IMR-90 (cell line): ENCODE measurements around the gene NFASC. TPM values are rescaled to one million over a fixed set of nuclear protein-coding genes. Genes with fewer than 3 reads are reported as not detected.

ENCODE experiments used
- ATAC-seq: fragments of 200-7000 bp; cut with Tn5 transposase; 2 replicates; pipeline ENCODE4 v1.9.1; 2020; ENCODE audit warnings: low read depth, mild to moderate bottlenecking, moderate library complexity
- BruUV-seq: library from RNA; stranded (reverse); fragments of 400-500 nt; replicated peaks from 2 replicates; lab custom pipeline; 2021; lab: Mats Ljungman, UMichigan
- CTCF ChIA-PET: fragments of 300-600 bp; formaldehyde crosslinking; extraction: SDS; loops from one replicate; lab custom pipeline; 2021; ENCODE audit warnings: antibody characterized with exemption; lab: Yijun Ruan, JAX
- POLR2A ChIA-PET: fragments of 300-600 bp; sonication (Branson Sonifier 250); formaldehyde crosslinking; loops from one replicate; lab custom pipeline; 2022; ENCODE audit warnings: antibody characterized with exemption; ENCODE audit not compliant: unreplicated experiment; lab: Charles Lee
- DNase-seq: peaks from one replicate; pipeline ENCODE4 v3.0.0; 2013
- H2AFZ ChIP-seq: replicated peaks from 2 replicates; pipeline ENCODE3; 2013; ENCODE audit warnings: low read length, mild to moderate bottlenecking; ENCODE audit not compliant: poor library complexity
- H2AK5ac ChIP-seq: 2 replicates; pipeline ENCODE4 v1.6.1; 2013; ENCODE audit warnings: low read depth, low read length, inconsistent platforms
- H2AK9ac ChIP-seq: replicated peaks from 2 replicates; pipeline ENCODE3; 2013; ENCODE audit warnings: mild to moderate bottlenecking, low read depth, low read length, moderate library complexity; ENCODE audit not compliant: poor library complexity
- H2BK120ac ChIP-seq: 2 replicates; pipeline ENCODE4 v1.6.1; 2013; ENCODE audit warnings: low read depth, low read length, inconsistent platforms
- H2BK15ac ChIP-seq: 3 replicates; pipeline ENCODE4 v1.6.1; 2013; ENCODE audit warnings: low read depth, low read length, inconsistent platforms
- H2BK20ac ChIP-seq: 2 replicates; pipeline ENCODE4 v1.6.1; 2013; ENCODE audit warnings: low read depth, mild to moderate bottlenecking, inconsistent platforms, low read length, moderate library complexity
- H2BK5ac ChIP-seq: 2 replicates; pipeline ENCODE4 v1.6.1; 2013; ENCODE audit warnings: mild to moderate bottlenecking, low read depth, low read length, inconsistent platforms; ENCODE audit not compliant: poor library complexity, severe bottlenecking
- H3K14ac ChIP-seq: replicated peaks from 2 replicates; pipeline ENCODE4 v1.6.1; 2013; ENCODE audit warnings: low read depth, low read length, inconsistent platforms
- H3K18ac ChIP-seq: 2 replicates; pipeline ENCODE4 v1.6.1; 2013; ENCODE audit warnings: low read depth, low read length, control low read depth
- H3K23ac ChIP-seq: 2 replicates; pipeline ENCODE4 v1.6.1; 2013; ENCODE audit warnings: low read depth, low read length, inconsistent platforms
- H3K27ac ChIP-seq: 2 replicates; pipeline ENCODE4 v1.5.1; 2013; ENCODE audit warnings: mild to moderate bottlenecking, control low read depth, low read length; ENCODE audit not compliant: insufficient read depth
- H3K27me3 ChIP-seq: 2 replicates; pipeline ENCODE4 v1.6.1; 2013; ENCODE audit warnings: low read length; ENCODE audit not compliant: control insufficient read depth, insufficient read depth
- H3K36me3 ChIP-seq: 2 replicates; pipeline ENCODE4 v1.6.1; 2013; ENCODE audit warnings: low read length, mixed read lengths; ENCODE audit not compliant: control insufficient read depth, insufficient read depth
- H3K4ac ChIP-seq: 2 replicates; pipeline ENCODE4 v1.6.1; 2013; ENCODE audit warnings: low read depth, low read length, inconsistent platforms
- H3K4me1 ChIP-seq: 2 replicates; pipeline ENCODE4 v1.6.1; 2013; ENCODE audit warnings: low read length, mixed read lengths; ENCODE audit not compliant: control insufficient read depth, insufficient read depth
- H3K4me2 ChIP-seq: 2 replicates; pipeline ENCODE4 v1.6.1; 2013; ENCODE audit warnings: low read depth, mild to moderate bottlenecking, control low read depth, low read length, moderate library complexity
- H3K4me3 ChIP-seq: 2 replicates; pipeline ENCODE4 v1.5.1; 2013; ENCODE audit warnings: low read depth, mild to moderate bottlenecking, control low read depth, low read length, moderate library complexity; ENCODE audit not compliant: insufficient read depth
- H3K56ac ChIP-seq: 2 replicates; pipeline ENCODE4 v1.6.1; 2013; ENCODE audit warnings: low read length, inconsistent platforms; ENCODE audit not compliant: insufficient read depth; ENCODE audit errors: extremely low read depth
- H3K79me1 ChIP-seq, 2 experiments: 2 replicates each; pipeline ENCODE4 v1.6.1; 2013; ENCODE audit warnings: low read length in 2 of 2, inconsistent platforms in 1 of 2, low read depth in 1 of 2
- H3K9ac ChIP-seq: 2 replicates; pipeline ENCODE4 v1.6.1; 2013; ENCODE audit warnings: low read depth, low read length, control low read depth
- H3K9me1 ChIP-seq: 2 replicates; pipeline ENCODE4 v1.6.1; 2013; ENCODE audit warnings: low read length, inconsistent platforms; ENCODE audit not compliant: insufficient read depth
- H3K9me3 ChIP-seq: 2 replicates; pipeline ENCODE4 v1.6.1; 2013; ENCODE audit warnings: low read length; ENCODE audit not compliant: control insufficient read depth, insufficient read depth
- H4K20me1 ChIP-seq: 2 replicates; pipeline ENCODE4 v1.6.1; 2013; ENCODE audit warnings: low read length, inconsistent platforms; ENCODE audit not compliant: insufficient read depth
- H4K5ac ChIP-seq: 2 replicates; pipeline ENCODE4 v1.6.1; 2013; ENCODE audit warnings: mild to moderate bottlenecking, low read depth, low read length, control low read depth
- H4K8ac ChIP-seq, 2 experiments: 2 replicates each; pipeline ENCODE4 v1.6.1; 2013; ENCODE audit warnings: low read depth in 2 of 2, low read length in 2 of 2, control low read depth in 1 of 2, inconsistent platforms in 1 of 2
- H4K91ac ChIP-seq: 2 replicates; pipeline ENCODE4 v1.6.1; 2013; ENCODE audit warnings: low read depth, low read length, inconsistent platforms; ENCODE audit not compliant: insufficient read depth
- CEBPB ChIP-seq: IDR thresholded peaks from 2 replicates; pipeline ENCODE4 v1.6.1; 2012; ENCODE audit warnings: low read depth, low read length, improper control_type of control experiment
- CTCF ChIP-seq: conservative IDR thresholded peaks from 2 replicates; pipeline ENCODE4 v1.5.1; 2012; ENCODE audit warnings: mild to moderate bottlenecking, low read depth, low read length, improper control_type of control experiment
- ELK1 ChIP-seq: fragments of 150-350 bp; IDR thresholded peaks from 2 replicates; pipeline ENCODE4 v1.6.1; 2016; ENCODE audit warnings: low read depth, mild to moderate bottlenecking, low read length, moderate library complexity, borderline replicate concordance
- FOS ChIP-seq: fragments of 150-350 bp; IDR thresholded peaks from 2 replicates; pipeline ENCODE4 v1.6.1; 2016; ENCODE audit warnings: low read depth, low read length
- POLR2A ChIP-seq: IDR thresholded peaks from 2 replicates; pipeline ENCODE4 v1.6.1; 2012; ENCODE audit warnings: mild to moderate bottlenecking, low read depth, low read length
- WGBS, 2 experiments: methylation state at CpG; one replicate each; pipeline versions ENCODE4 v1.1.5 to v1.1.7; 2013; ENCODE audit warnings: missing lambda C conversion rate in 2 of 2; ENCODE audit not compliant: insufficient read length in 1 of 2; ENCODE audit errors: extremely low coverage in 2 of 2; 5-methylcytosine and 5-hydroxymethylcytosine counted together
- dilution Hi-C: fragments of 300-500 bp; cut with HindIII; formaldehyde crosslinking; loops from one replicate; pipeline ENCODE4 v1.14.3; 2018; ENCODE audit warnings: low sequenced_read_pairs; ENCODE audit not compliant: unreplicated experiment
- in situ Hi-C: fragments of 300-500 bp; cut with MboI; formaldehyde crosslinking; loops from 3 replicates; pipeline ENCODE4 v1.14.3; 2019; ENCODE audit warnings: low sequenced_read_pairs, inconsistent platforms, mixed read lengths
- intact Hi-C: fragments of 100-400 bp; cut with micrococcal nuclease; formaldehyde crosslinking; loops from 2 replicates; pipeline ENCODE4 v1.10.0; 2022
- polyA plus RNA-seq, 3 experiments: library from polyadenylated mRNA; depleted of rRNA; stranded (reverse); fragments of >200 nt; gene quantifications; 2 replicates each; pipeline ENCODE4 v1.2.3, GENCODE V29; 2012; ENCODE audit warnings: low replicate concordance in 1 of 3
- total RNA-seq: library from RNA; depleted of rRNA; stranded (reverse); fragments of >200 nt; gene quantifications from 2 replicates; pipeline ENCODE4 v1.2.3, GENCODE V29; 2012

NFASC gene
- total and polyA plus RNA-seq, 2 of the 4 experiments (the other 2 are of a cell fraction) = 0.18 to 0.79 TPM

- WGBS, 2 experiments = 50% methylated on average over 2 of the region's 5 CpGs; no CpG with 5 or more reads in 1 of the 2 experiments
These were observed 26.3 kb downstream of the NFASC start for GRCh38 chr1:204896787-204897469.

More at GRCh38 chr1:204896787-204897469, 26.3 kb downstream of the NFASC start:
- H4K8ac ChIP-seq = no peak overlapping the region
- H3K4me3 ChIP-seq = no peak overlapping the region
- no peak overlapping the region for H2AK5ac ChIP-seq
- H4K20me1 ChIP-seq = no peaks in the 10 kb centered on the region
- no peak overlapping the region for H3K4me2 ChIP-seq
- no peak overlapping the region for H2AFZ ChIP-seq
- H3K9ac ChIP-seq = no peak overlapping the region
- H3K79me1 ChIP-seq = no peaks in the 10 kb centered on the region
- H3K27ac ChIP-seq = no peak overlapping the region
- H2BK5ac ChIP-seq = no peak overlapping the region
- DNase-seq = no peak
- no TSS peak for BruUV-seq
- no peaks in the 10 kb centered on the region for H3K9me1 ChIP-seq
- H3K27me3 ChIP-seq = peaks cover 12% of the 10 kb centered on the region
- H3K23ac ChIP-seq = no peak overlapping the region
- no peak overlapping the region for H3K14ac ChIP-seq
- no peak overlapping the region for H4K91ac ChIP-seq
- POLR2A ChIA-PET = no interaction called here
- no peaks in the 10 kb centered on the region for H3K36me3 ChIP-seq
- in situ Hi-C loops (no loop called here), intact Hi-C loops (no loop called here), dilution Hi-C loops (no loop called here)
- H2BK20ac ChIP-seq = no peak overlapping the region
- no peak overlapping the region for H3K4ac ChIP-seq
- CTCF ChIA-PET = no interaction called here
- no peak overlapping the region for H4K5ac ChIP-seq
- no peaks in the 10 kb centered on the region for H3K4me1 ChIP-seq
- H3K9me3 ChIP-seq = no peaks in the 10 kb centered on the region
- no peak overlapping the region for H3K18ac ChIP-seq
- H2BK15ac ChIP-seq = no peak overlapping the region
- ATAC-seq = no peak
- no peak overlapping the region for H2AK9ac ChIP-seq
- H2BK120ac ChIP-seq = no peak overlapping the region
- H3K56ac ChIP-seq = no peak overlapping the region
- no peak for TF ChIP-seq ELK1
- TF ChIP-seq CEBPB = no peak
- TF ChIP-seq CTCF = no peak
- no peak for TF ChIP-seq POLR2A
- no peak for TF ChIP-seq FOS
